Endothelial cell of umbilical vein (primary cell): ENCODE results near the gene AAR2. TPM values are rescaled to one million over a fixed set of nuclear protein-coding genes. Genes with fewer than 3 reads are reported as not detected.

ENCODE experiments used
- BruUV-seq: library from RNA; stranded (reverse); fragments of 400-500 nt; replicated peaks from 2 replicates; lab custom pipeline; 2021; lab: Mats Ljungman, UMichigan
- CTCF ChIA-PET: fragments of 300-600, 350-600 bp; sonication (Branson Sonifier 250); formaldehyde crosslinking; loops from one replicate; lab custom pipeline; 2021; ENCODE audit warnings: antibody characterized with exemption, inconsistent platforms; lab: Charles Lee
- POLR2A ChIA-PET: fragments of 300-600, 350-600 bp; sonication (Branson Sonifier 250); formaldehyde crosslinking; loops from one replicate; lab custom pipeline; 2021; ENCODE audit warnings: antibody characterized with exemption, inconsistent platforms; lab: Charles Lee
- DNase-seq: peaks from one replicate; pipeline ENCODE4 v3.0.0-alpha.2; 2011; ENCODE audit warnings: low read depth, low spot score
- FAIRE-seq: peaks from 2 replicates; lab custom pipeline; 2011; peaks lifted over from hg19 to GRCh38; lab: Jason Lieb, UNC
- H2AFZ ChIP-seq: 2 replicates; pipeline ENCODE4 v1.6.0; 2012; ENCODE audit warnings: low read depth, low read length, control low read depth, inconsistent platforms
- H3K27ac ChIP-seq: 2 replicates; pipeline ENCODE4 v1.5.1; 2011; ENCODE audit warnings: low read depth, mild to moderate bottlenecking, control low read depth, low read length, moderate library complexity; ENCODE audit not compliant: insufficient read depth
- H3K27me3 ChIP-seq, 2 experiments: 2 replicates each; pipeline versions ENCODE4 v1.6.0 to v1.6.1; 2011; ENCODE audit warnings: low read length in 2 of 2, mixed read lengths in 1 of 2; ENCODE audit not compliant: control insufficient read depth in 2 of 2, insufficient read depth in 2 of 2
- H3K36me3 ChIP-seq, 2 experiments: 2 replicates in 1 of 2; 3 replicates in 1 of 2; pipeline ENCODE4 v1.5.1; 2011; ENCODE audit warnings: low read length in 2 of 2, mild to moderate bottlenecking in 1 of 2, moderate library complexity in 1 of 2; ENCODE audit not compliant: control insufficient read depth in 2 of 2, insufficient read depth in 2 of 2; ENCODE audit errors: extremely low read depth in 1 of 2
- H3K4me1 ChIP-seq: 3 replicates; pipeline ENCODE4 v1.5.1; 2011; ENCODE audit warnings: mild to moderate bottlenecking, low read length; ENCODE audit not compliant: control insufficient read depth, insufficient read depth; ENCODE audit errors: extremely low read depth
- H3K4me2 ChIP-seq: 2 replicates; pipeline ENCODE4 v1.6.1; 2011; ENCODE audit warnings: low read length, control low read depth, mixed read lengths; ENCODE audit not compliant: insufficient read depth
- H3K4me3 ChIP-seq, 3 experiments: fragments of 200-600 bp in 1 of 3; sonication (generic), shearing (Covaris generic) in 1 of 3; replicated peaks in 1 of 3; 2 replicates each; pipeline ENCODE4 v1.5.1; 2011 to 2016; ENCODE audit warnings: control low read depth in 3 of 3, low read length in 3 of 3, mild to moderate bottlenecking in 2 of 3, inconsistent platforms in 1 of 3, low read depth in 1 of 3, moderate library complexity in 1 of 3; ENCODE audit not compliant: insufficient read depth in 1 of 3
- H3K79me2 ChIP-seq: 2 replicates; pipeline ENCODE4 v1.6.0; 2012; ENCODE audit warnings: low read length, inconsistent platforms; ENCODE audit not compliant: control insufficient read depth, insufficient read depth
- H3K9ac ChIP-seq: replicated peaks from 2 replicates; pipeline ENCODE3; 2011; ENCODE audit warnings: low read length, control low read depth; ENCODE audit not compliant: insufficient read depth; ENCODE audit errors: extremely low read depth
- H3K9me1 ChIP-seq: replicated peaks from 3 replicates; pipeline ENCODE4 v1.6.0; 2011; ENCODE audit warnings: mild to moderate bottlenecking, low read length; ENCODE audit not compliant: control insufficient read depth, insufficient read depth; ENCODE audit errors: extremely low read depth
- H3K9me3 ChIP-seq: replicated peaks from 2 replicates; pipeline ENCODE4 v1.5.1; 2012; ENCODE audit warnings: low read length, inconsistent platforms; ENCODE audit not compliant: control insufficient read depth, insufficient read depth
- H4K20me1 ChIP-seq: replicated peaks from 2 replicates; pipeline ENCODE3; 2011; ENCODE audit warnings: mild to moderate bottlenecking, low read length; ENCODE audit not compliant: control insufficient read depth, insufficient read depth; ENCODE audit errors: extremely low read depth
- EZH2 ChIP-seq: IDR thresholded peaks from 2 replicates; pipeline ENCODE4 v1.6.1; 2012; ENCODE audit warnings: borderline replicate concordance, low read depth, mild to moderate bottlenecking, moderate library complexity, low read length, inconsistent platforms; ENCODE audit not compliant: severe bottlenecking
- FOS ChIP-seq: IDR thresholded peaks from 2 replicates; pipeline ENCODE4 v1.6.1; 2011; ENCODE audit warnings: mild to moderate bottlenecking, low read length, moderate library complexity, borderline replicate concordance; ENCODE audit not compliant: insufficient read depth
- GATA2 ChIP-seq: IDR thresholded peaks from 2 replicates; pipeline ENCODE4 v1.7.0; 2011; ENCODE audit warnings: low read depth, mild to moderate bottlenecking, moderate library complexity, mixed read lengths, low read length; ENCODE audit not compliant: insufficient read length, insufficient read depth
- JUN ChIP-seq: IDR thresholded peaks from 2 replicates; pipeline ENCODE4 v1.6.1; 2011; ENCODE audit warnings: borderline replicate concordance, low read depth; ENCODE audit not compliant: insufficient read length, insufficient read depth
- MYC ChIP-seq: IDR thresholded peaks from one replicate; pipeline ENCODE4 v1.6.1; 2011; ENCODE audit warnings: mild to moderate bottlenecking, low read depth, low read length
- POLR2A ChIP-seq: IDR thresholded peaks from 2 replicates; pipeline ENCODE4 v1.6.1; 2012; ENCODE audit warnings: low read depth, mild to moderate bottlenecking, control low read depth, low read length
- POLR2AphosphoS5 ChIP-seq: IDR thresholded peaks from 2 replicates; pipeline ENCODE4 v1.6.1; 2012; ENCODE audit warnings: low read depth, mild to moderate bottlenecking, control low read depth, low read length, moderate library complexity; ENCODE audit not compliant: insufficient read depth
- dilution Hi-C: fragments of 300-500 bp; cut with MboI; formaldehyde crosslinking; loops from one replicate; pipeline ENCODE4 v1.15.0; 2019; ENCODE audit warnings: low sequenced_read_pairs; ENCODE audit not compliant: extremely low pct_ligation_motif_present
- intact Hi-C: fragments of 100-400 bp; cut with micrococcal nuclease; formaldehyde crosslinking; loops from one replicate; pipeline ENCODE4 v1.10.0; 2022
- polyA plus RNA-seq, 4 experiments: library from polyadenylated mRNA; depleted of rRNA in 3 of 4; stranded (reverse) in 3 of 4; unstranded in 1 of 4; fragments of >200 nt; gene quantifications; 2 replicates each; pipeline versions ENCODE4 v1.2.1 to v1.2.3, GENCODE V29; 2011 to 2012; ENCODE audit warnings: missing spikeins in 1 of 4
- total RNA-seq: library from RNA; stranded (reverse); gene quantifications from 2 replicates; pipeline ENCODE4 v1.2.3, GENCODE V29; 2021
- TF ChIP-seq, protein P1 (sequence below), 2 donors: IDR thresholded peaks; 1 replicate in 1 of 2; 2 replicates in 1 of 2; pipeline ENCODE4 v1.5.1; 2011; ENCODE audit warnings: low read length in 2 of 2, mild to moderate bottlenecking in 2 of 2, moderate library complexity in 2 of 2, control low read depth in 1 of 2, inconsistent platforms in 1 of 2, low read depth in 1 of 2; ENCODE audit not compliant: insufficient read depth in 1 of 2; ENCODE audit errors: extremely low read depth in 1 of 2
- TF ChIP-seq, protein P2 (sequence below): IDR thresholded peaks from 2 replicates; pipeline ENCODE4 v1.6.1; 2011; ENCODE audit not compliant: insufficient read depth, insufficient read length

The AAR2 gene
- total and polyA plus RNA-seq, 2 donors (not counting 3 experiments of a cell fraction or from before 2014, with no cell fraction given): 21.9 to 29.4 TPM

DNA sequence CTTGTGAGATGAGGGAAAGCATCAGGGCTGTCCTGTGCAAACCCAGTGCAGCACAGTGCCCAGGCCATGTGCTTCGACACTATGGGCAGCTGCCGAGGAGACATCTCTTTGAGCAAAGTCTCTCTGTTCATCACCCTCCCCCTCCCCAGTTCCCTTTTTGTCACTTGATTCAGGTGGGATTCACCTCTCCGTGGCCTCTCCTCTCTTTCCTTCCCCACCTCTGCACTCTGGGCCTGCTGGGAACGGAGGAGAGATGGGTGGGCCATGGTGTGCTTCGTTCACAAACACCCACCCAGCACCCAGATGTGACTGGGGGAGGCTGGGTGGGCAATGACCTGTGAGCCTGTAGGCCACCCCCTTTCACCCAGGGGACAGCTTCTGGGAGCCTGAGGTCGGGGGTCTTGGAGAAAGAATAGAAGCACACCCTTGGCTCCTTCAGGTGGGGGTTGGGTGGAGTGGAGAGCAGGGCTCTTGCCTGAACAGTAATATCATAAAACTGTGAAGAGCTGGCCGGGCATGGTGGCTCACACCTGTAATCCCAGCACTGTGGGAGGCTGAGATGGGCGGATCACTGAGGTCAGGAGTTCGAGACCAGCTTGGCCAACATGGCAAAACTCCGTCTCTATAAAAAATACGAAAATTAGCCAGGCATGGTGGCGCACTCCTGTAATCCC lies 36.4 kb downstream of the AAR2 start:
- no peaks in the 10 kb centered on the region for H3K9me3 ChIP-seq
- FAIRE-seq: no peak
- no peak for TF ChIP-seq POLR2AphosphoS5
- TF ChIP-seq, protein P1, sequence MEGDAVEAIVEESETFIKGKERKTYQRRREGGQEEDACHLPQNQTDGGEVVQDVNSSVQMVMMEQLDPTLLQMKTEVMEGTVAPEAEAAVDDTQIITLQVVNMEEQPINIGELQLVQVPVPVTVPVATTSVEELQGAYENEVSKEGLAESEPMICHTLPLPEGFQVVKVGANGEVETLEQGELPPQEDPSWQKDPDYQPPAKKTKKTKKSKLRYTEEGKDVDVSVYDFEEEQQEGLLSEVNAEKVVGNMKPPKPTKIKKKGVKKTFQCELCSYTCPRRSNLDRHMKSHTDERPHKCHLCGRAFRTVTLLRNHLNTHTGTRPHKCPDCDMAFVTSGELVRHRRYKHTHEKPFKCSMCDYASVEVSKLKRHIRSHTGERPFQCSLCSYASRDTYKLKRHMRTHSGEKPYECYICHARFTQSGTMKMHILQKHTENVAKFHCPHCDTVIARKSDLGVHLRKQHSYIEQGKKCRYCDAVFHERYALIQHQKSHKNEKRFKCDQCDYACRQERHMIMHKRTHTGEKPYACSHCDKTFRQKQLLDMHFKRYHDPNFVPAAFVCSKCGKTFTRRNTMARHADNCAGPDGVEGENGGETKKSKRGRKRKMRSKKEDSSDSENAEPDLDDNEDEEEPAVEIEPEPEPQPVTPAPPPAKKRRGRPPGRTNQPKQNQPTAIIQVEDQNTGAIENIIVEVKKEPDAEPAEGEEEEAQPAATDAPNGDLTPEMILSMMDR (IDR thresholded peaks at IDR 0.05; ENCODE audit: extremely low read depth in 1 of 2, insufficient read depth in 1 of 2, low read depth in 1 of 2, low read length in 2 of 2): no peak
- no peak for TF ChIP-seq MYC
- no peak for TF ChIP-seq JUN
- no peak for TF ChIP-seq POLR2A
- no peak for TF ChIP-seq EZH2
- TF ChIP-seq FOS: no peak
- TF ChIP-seq GATA2: no peak
- TF ChIP-seq, protein P2, sequence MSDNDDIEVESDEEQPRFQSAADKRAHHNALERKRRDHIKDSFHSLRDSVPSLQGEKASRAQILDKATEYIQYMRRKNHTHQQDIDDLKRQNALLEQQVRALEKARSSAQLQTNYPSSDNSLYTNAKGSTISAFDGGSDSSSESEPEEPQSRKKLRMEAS: no peak
- no peak overlapping the region for H2AFZ ChIP-seq
- H3K4me1 ChIP-seq: no peaks in the 10 kb centered on the region
- H3K9me1 ChIP-seq: no peaks in the 10 kb centered on the region
- H3K9ac ChIP-seq: no peak overlapping the region
- H4K20me1 ChIP-seq: no peaks in the 10 kb centered on the region
- H3K36me3 ChIP-seq: no peaks in the 10 kb centered on the region
- no peak overlapping the region for H3K4me2 ChIP-seq
- POLR2A ChIA-PET: no interaction called here
- intact Hi-C loops: loop anchor here (10.0 kb wide), 1 partner anchor 122 kb away; no protein-coding TSS in a partner anchor
- no TSS peak for BruUV-seq
- dilution Hi-C loops: no loop called here
- H3K79me2 ChIP-seq: no peaks in the 10 kb centered on the region
- no peak overlapping the region for H3K4me3 ChIP-seq
- no peak for DNase-seq
- peaks cover 0 to 3% of the 10 kb centered on the region in 2 experiments for H3K27me3 ChIP-seq
- CTCF ChIA-PET: interaction anchor here (1.0 to 6.3 kb wide), 13 partner anchors 9 to 614 kb away, joined by 3 to 96 read pairs (median 5); no protein-coding TSS in a partner anchor
- H3K27ac ChIP-seq: no peak overlapping the region
